WTC11 (cell line): ENCODE results near the gene PDSS2. TPM values are rescaled to one million over a fixed set of nuclear protein-coding genes. Genes with fewer than 3 reads are reported as not detected.

Source experiments
- ATAC-seq: fragments of 200-7000 bp; cut with Tn5 transposase; 2 replicates; pipeline ENCODE4 v1.10.0; 2021; ENCODE audit warnings: mild to moderate bottlenecking, moderate library complexity
- CTCF ChIA-PET: fragments of 300-600 bp; sonication (Branson Sonifier 250); formaldehyde crosslinking; loops from one replicate; lab custom pipeline; 2021; ENCODE audit warnings: antibody characterized with exemption; lab: Charles Lee
- POLR2A ChIA-PET: fragments of 350-600 bp; sonication (Branson Sonifier 250); formaldehyde crosslinking; loops from one replicate; lab custom pipeline; 2021; ENCODE audit warnings: antibody characterized with exemption; lab: Charles Lee
- DNase-seq: peaks from one replicate; pipeline ENCODE4 v3.0.0; 2021; ENCODE audit warnings: low spot score
- H3K27ac Mint-ChIP-seq: 2 replicates; pipeline ENCODE4 v1.8.0; 2021; ENCODE audit warnings: mixed read lengths
- H3K27me3 Mint-ChIP-seq: 2 replicates; pipeline ENCODE4 v1.8.0; 2021; ENCODE audit warnings: low read depth, mild to moderate bottlenecking, moderate library complexity, mixed read lengths
- H3K36me3 Mint-ChIP-seq: 2 replicates; pipeline ENCODE4 v1.8.0; 2021; ENCODE audit warnings: mixed read lengths
- H3K4me1 Mint-ChIP-seq: 2 replicates; pipeline ENCODE4 v1.8.0; 2022; ENCODE audit warnings: mixed read lengths
- H3K4me3 Mint-ChIP-seq: 2 replicates; pipeline ENCODE4 v1.8.0; 2021; ENCODE audit warnings: mild to moderate bottlenecking, moderate library complexity, mixed read lengths
- H3K9me3 Mint-ChIP-seq: 2 replicates; pipeline ENCODE4 v1.8.0; 2021; ENCODE audit warnings: mixed read lengths
- CBFB ChIP-seq: sonication (generic); formaldehyde crosslinking; IDR thresholded peaks from 2 replicates; pipeline ENCODE4 v1.8.1; 2022; ENCODE audit warnings: mild to moderate bottlenecking, low read depth, missing genetic modification reagents
- ELF4 ChIP-seq: sonication (generic); formaldehyde crosslinking; IDR thresholded peaks from 2 replicates; pipeline ENCODE4 v1.8.1; 2022; ENCODE audit warnings: low read depth, mild to moderate bottlenecking, moderate library complexity, missing genetic modification reagents
- FOXJ3 ChIP-seq: sonication (generic); formaldehyde crosslinking; IDR thresholded peaks from 2 replicates; pipeline ENCODE4 v1.9.0; 2021; ENCODE audit warnings: missing genetic modification reagents, mild to moderate bottlenecking, borderline replicate concordance
- GABPB1 ChIP-seq: sonication (generic); formaldehyde crosslinking; IDR thresholded peaks from 2 replicates; pipeline ENCODE4 v1.8.1; 2023; ENCODE audit warnings: mild to moderate bottlenecking, missing genetic modification reagents
- IRF1 ChIP-seq: sonication (generic); formaldehyde crosslinking; IDR thresholded peaks from 2 replicates; pipeline ENCODE4 v1.8.0; 2023; ENCODE audit warnings: missing genetic modification reagents
- JUN ChIP-seq: sonication (generic); formaldehyde crosslinking; IDR thresholded peaks from 2 replicates; pipeline ENCODE4 v1.8.0; 2023; ENCODE audit warnings: mild to moderate bottlenecking, missing genetic modification reagents
- MAX ChIP-seq: sonication (generic); formaldehyde crosslinking; IDR thresholded peaks from 2 replicates; pipeline ENCODE4 v1.8.0; 2022; ENCODE audit warnings: mild to moderate bottlenecking, missing genetic modification reagents
- MXD4 ChIP-seq: fragments of 250-450 bp; sonication (Bioruptor Pico); IDR thresholded peaks from 2 replicates; pipeline ENCODE4 v1.8.0; 2021; ENCODE audit warnings: mild to moderate bottlenecking, moderate library complexity, borderline replicate concordance
- NFE2L1 ChIP-seq: sonication (generic); formaldehyde crosslinking; IDR thresholded peaks from 2 replicates; pipeline ENCODE4 v1.8.1; 2023; ENCODE audit warnings: missing genetic modification reagents
- NFYB ChIP-seq: sonication (generic); formaldehyde crosslinking; conservative IDR thresholded peaks from 2 replicates; pipeline ENCODE4 v1.8.0; 2022; ENCODE audit warnings: low read depth, missing genetic modification reagents
- RELA ChIP-seq: sonication (generic); formaldehyde crosslinking; IDR thresholded peaks from 2 replicates; pipeline ENCODE4 v1.8.1; 2022; ENCODE audit warnings: missing genetic modification reagents, mild to moderate bottlenecking, borderline replicate concordance
- RORB ChIP-seq: fragments of 250-450 bp; sonication (Bioruptor Pico); IDR thresholded peaks from 2 replicates; pipeline ENCODE4 v1.9.0; 2021; ENCODE audit warnings: mild to moderate bottlenecking
- SOX15 ChIP-seq: fragments of 250-450 bp; sonication (Bioruptor Pico); IDR thresholded peaks from 2 replicates; pipeline ENCODE4 v1.9.0; 2021; ENCODE audit warnings: mild to moderate bottlenecking
- TEAD1 ChIP-seq: sonication (generic); formaldehyde crosslinking; IDR thresholded peaks from 2 replicates; pipeline ENCODE4 v1.8.0; 2022; ENCODE audit warnings: mild to moderate bottlenecking, missing genetic modification reagents
- ZBTB21 ChIP-seq: sonication (generic); formaldehyde crosslinking; IDR thresholded peaks from 2 replicates; pipeline ENCODE4 v1.8.1; 2023; ENCODE audit warnings: mild to moderate bottlenecking, missing genetic modification reagents, borderline replicate concordance
- ZNF281 ChIP-seq: sonication (generic); formaldehyde crosslinking; IDR thresholded peaks from 2 replicates; pipeline ENCODE4 v1.8.0; 2023; ENCODE audit warnings: mild to moderate bottlenecking, missing genetic modification reagents
- ZNF396 ChIP-seq: fragments of 250-450 bp; sonication (Bioruptor Pico); IDR thresholded peaks from 2 replicates; pipeline ENCODE4 v1.8.0; 2021; ENCODE audit warnings: mild to moderate bottlenecking, moderate library complexity, borderline replicate concordance
- ZNF416 ChIP-seq: fragments of 250-450 bp; sonication (Bioruptor Pico); IDR thresholded peaks from 2 replicates; pipeline ENCODE4 v1.9.0; 2021; ENCODE audit warnings: mild to moderate bottlenecking, inconsistent platforms
- ZSCAN18 ChIP-seq: fragments of 250-450 bp; sonication (Bioruptor Pico); IDR thresholded peaks from 2 replicates; pipeline ENCODE4 v2.1.2; 2022; ENCODE audit warnings: mild to moderate bottlenecking, moderate library complexity
- total RNA-seq: library from RNA; stranded (reverse); gene quantifications from 3 replicates; pipeline ENCODE4 v1.2.3, GENCODE V29; 2021
- TF ChIP-seq, protein P1 (sequence below): sonication (generic); formaldehyde crosslinking; IDR thresholded peaks from 2 replicates; pipeline ENCODE4 v1.8.1; 2023; ENCODE audit warnings: mild to moderate bottlenecking, missing genetic modification reagents, moderate library complexity
- TF ChIP-seq, protein P2 (sequence below): sonication (generic); formaldehyde crosslinking; IDR thresholded peaks from 2 replicates; pipeline ENCODE4 v1.8.1; 2023; ENCODE audit warnings: mild to moderate bottlenecking, moderate library complexity, missing genetic modification reagents
- TF ChIP-seq, protein P3 (sequence below): sonication (generic); formaldehyde crosslinking; conservative IDR thresholded peaks from 2 replicates; pipeline ENCODE4 v1.8.1; 2022; ENCODE audit warnings: mild to moderate bottlenecking, missing genetic modification reagents
- TF ChIP-seq, protein P4 (sequence below): sonication (generic); formaldehyde crosslinking; IDR thresholded peaks from 2 replicates; pipeline ENCODE4 v1.8.1; 2022; ENCODE audit warnings: mild to moderate bottlenecking, moderate library complexity, missing genetic modification reagents
- TF ChIP-seq, protein P5 (sequence below): sonication (generic); formaldehyde crosslinking; IDR thresholded peaks from 2 replicates; pipeline ENCODE4 v1.8.1; 2023; ENCODE audit warnings: mild to moderate bottlenecking, missing genetic modification reagents, borderline replicate concordance

PDSS2 gene
- total RNA-seq, 1 experiment from 2014 or later, result 18.3 TPM

DNA sequence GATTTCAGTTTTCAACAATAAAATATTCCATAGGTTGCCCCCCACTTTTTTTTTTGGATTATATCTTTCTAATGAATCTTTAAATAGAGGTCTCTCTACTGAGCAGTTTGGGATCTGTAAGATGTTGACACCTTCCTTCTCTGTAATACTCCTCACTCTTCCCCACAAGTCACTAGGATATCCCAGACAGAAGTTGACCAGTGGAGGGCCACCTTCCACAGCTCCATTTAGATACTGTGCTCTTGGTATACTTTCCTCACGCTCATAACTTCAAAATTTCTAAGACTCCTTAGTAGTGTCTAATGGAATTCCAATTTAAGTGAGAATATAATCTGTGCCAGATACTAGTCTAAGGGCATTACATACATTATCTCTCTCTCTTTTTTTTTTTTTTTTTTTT is 185.1 kb downstream of the PDSS2 start:
- POLR2A ChIA-PET, result interaction anchor here (0.7 kb wide), 2 partner anchors 167 to 201 kb away, joined by 4 read pairs; no protein-coding TSS in a partner anchor
- peak overlapping the region; percentile 24; the same call in 1 of the 2 replicates for H3K27ac Mint-ChIP-seq
- no peaks in the 10 kb centered on the region for H3K27me3 Mint-ChIP-seq
- no peaks in the 10 kb centered on the region for H3K9me3 Mint-ChIP-seq
- H3K4me3 Mint-ChIP-seq, result no peak overlapping the region
- TF ChIP-seq, protein P1, sequence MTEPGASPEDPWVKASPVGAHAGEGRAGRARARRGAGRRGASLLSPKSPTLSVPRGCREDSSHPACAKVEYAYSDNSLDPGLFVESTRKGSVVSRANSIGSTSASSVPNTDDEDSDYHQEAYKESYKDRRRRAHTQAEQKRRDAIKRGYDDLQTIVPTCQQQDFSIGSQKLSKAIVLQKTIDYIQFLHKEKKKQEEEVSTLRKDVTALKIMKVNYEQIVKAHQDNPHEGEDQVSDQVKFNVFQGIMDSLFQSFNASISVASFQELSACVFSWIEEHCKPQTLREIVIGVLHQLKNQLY, result no peak
- no peak for TF ChIP-seq NFE2L1 (CRISPR knock-in tag)
- no peak for TF ChIP-seq ZNF396 (CRISPR knock-in tag)
- no peak for TF ChIP-seq ZSCAN18 (CRISPR knock-in tag)
- TF ChIP-seq SOX15, result no peak
- TF ChIP-seq IRF1 (CRISPR knock-in tag), result no peak
- TF ChIP-seq NFYB, result no peak
- TF ChIP-seq, protein P2, sequence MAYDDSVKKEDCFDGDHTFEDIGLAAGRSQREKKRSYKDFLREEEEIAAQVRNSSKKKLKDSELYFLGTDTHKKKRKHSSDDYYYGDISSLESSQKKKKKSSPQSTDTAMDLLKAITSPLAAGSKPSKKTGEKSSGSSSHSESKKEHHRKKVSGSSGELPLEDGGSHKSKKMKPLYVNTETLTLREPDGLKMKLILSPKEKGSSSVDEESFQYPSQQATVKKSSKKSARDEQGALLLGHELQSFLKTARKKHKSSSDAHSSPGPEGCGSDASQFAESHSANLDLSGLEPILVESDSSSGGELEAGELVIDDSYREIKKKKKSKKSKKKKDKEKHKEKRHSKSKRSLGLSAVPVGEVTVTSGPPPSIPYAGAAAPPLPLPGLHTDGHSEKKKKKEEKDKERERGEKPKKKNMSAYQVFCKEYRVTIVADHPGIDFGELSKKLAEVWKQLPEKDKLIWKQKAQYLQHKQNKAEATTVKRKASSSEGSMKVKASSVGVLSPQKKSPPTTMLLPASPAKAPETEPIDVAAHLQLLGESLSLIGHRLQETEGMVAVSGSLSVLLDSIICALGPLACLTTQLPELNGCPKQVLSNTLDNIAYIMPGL (CRISPR knock-in tag), result no peak
- no peak for TF ChIP-seq CBFB (CRISPR knock-in tag)
- TF ChIP-seq RELA, result no peak
- TF ChIP-seq, protein P3, sequence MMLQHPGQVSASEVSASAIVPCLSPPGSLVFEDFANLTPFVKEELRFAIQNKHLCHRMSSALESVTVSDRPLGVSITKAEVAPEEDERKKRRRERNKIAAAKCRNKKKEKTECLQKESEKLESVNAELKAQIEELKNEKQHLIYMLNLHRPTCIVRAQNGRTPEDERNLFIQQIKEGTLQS (CRISPR knock-in tag), result no peak
- no peak for TF ChIP-seq ZNF281 (CRISPR knock-in tag)
- TF ChIP-seq ZBTB21 (CRISPR knock-in tag), result no peak
- no peak for TF ChIP-seq ELF4 (CRISPR knock-in tag)
- peak; percentile 57 for ATAC-seq
- DNase-seq, result no peak
- H3K36me3 Mint-ChIP-seq, result no peaks in the 10 kb centered on the region
- CTCF ChIA-PET, result interaction anchor here (0.7 to 2.1 kb wide), 5 partner anchors 8 to 381 kb away, joined by 3 to 9 read pairs (median 4); no protein-coding TSS in a partner anchor
- H3K4me1 Mint-ChIP-seq, result peaks cover 10% of the 10 kb centered on the region

DNA sequence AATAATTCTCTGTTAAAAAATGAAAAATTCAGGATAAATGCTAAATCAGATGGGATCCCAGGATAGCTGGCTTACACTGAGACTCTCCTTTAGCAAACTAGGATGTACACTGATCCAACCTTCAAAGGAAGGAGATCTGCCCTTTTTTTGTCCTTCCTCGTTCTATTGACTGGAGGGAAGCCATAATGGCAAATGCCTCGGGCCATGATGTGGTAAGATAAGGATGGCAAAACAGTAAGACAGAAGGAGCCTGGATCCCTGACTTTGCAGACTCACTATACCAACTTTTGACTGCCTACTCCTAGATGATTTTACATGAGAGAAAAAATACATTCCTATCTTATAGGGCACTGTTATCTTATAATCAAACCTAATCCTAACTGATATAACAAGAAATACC is 187.1 kb downstream of the PDSS2 start:
- H3K4me1 Mint-ChIP-seq, result peaks cover 10% of the 10 kb centered on the region
- no peak for ATAC-seq
- no peak overlapping the region for H3K4me3 Mint-ChIP-seq
- DNase-seq, result no peak
- H3K27me3 Mint-ChIP-seq, result no peaks in the 10 kb centered on the region
- ChIA-PET POLR2A (no interaction called here), CTCF (no interaction called here)
- H3K9me3 Mint-ChIP-seq, result no peaks in the 10 kb centered on the region
- no peak overlapping the region for H3K27ac Mint-ChIP-seq
- H3K36me3 Mint-ChIP-seq, result no peaks in the 10 kb centered on the region
- no peak for TF ChIP-seq CBFB (CRISPR knock-in tag)
- TF ChIP-seq MAX (CRISPR knock-in tag), result no peak
- no peak for TF ChIP-seq ZNF416 (CRISPR knock-in tag)
- TF ChIP-seq GABPB1, result no peak
- no peak for TF ChIP-seq MXD4 (CRISPR knock-in tag)
- TF ChIP-seq RORB (CRISPR knock-in tag), result no peak
- TF ChIP-seq, protein P4, sequence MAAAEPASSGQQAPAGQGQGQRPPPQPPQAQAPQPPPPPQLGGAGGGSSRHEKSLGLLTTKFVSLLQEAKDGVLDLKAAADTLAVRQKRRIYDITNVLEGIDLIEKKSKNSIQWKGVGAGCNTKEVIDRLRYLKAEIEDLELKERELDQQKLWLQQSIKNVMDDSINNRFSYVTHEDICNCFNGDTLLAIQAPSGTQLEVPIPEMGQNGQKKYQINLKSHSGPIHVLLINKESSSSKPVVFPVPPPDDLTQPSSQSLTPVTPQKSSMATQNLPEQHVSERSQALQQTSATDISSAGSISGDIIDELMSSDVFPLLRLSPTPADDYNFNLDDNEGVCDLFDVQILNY, result no peak
- TF ChIP-seq JUN (CRISPR knock-in tag), result no peak
- TF ChIP-seq, protein P5, sequence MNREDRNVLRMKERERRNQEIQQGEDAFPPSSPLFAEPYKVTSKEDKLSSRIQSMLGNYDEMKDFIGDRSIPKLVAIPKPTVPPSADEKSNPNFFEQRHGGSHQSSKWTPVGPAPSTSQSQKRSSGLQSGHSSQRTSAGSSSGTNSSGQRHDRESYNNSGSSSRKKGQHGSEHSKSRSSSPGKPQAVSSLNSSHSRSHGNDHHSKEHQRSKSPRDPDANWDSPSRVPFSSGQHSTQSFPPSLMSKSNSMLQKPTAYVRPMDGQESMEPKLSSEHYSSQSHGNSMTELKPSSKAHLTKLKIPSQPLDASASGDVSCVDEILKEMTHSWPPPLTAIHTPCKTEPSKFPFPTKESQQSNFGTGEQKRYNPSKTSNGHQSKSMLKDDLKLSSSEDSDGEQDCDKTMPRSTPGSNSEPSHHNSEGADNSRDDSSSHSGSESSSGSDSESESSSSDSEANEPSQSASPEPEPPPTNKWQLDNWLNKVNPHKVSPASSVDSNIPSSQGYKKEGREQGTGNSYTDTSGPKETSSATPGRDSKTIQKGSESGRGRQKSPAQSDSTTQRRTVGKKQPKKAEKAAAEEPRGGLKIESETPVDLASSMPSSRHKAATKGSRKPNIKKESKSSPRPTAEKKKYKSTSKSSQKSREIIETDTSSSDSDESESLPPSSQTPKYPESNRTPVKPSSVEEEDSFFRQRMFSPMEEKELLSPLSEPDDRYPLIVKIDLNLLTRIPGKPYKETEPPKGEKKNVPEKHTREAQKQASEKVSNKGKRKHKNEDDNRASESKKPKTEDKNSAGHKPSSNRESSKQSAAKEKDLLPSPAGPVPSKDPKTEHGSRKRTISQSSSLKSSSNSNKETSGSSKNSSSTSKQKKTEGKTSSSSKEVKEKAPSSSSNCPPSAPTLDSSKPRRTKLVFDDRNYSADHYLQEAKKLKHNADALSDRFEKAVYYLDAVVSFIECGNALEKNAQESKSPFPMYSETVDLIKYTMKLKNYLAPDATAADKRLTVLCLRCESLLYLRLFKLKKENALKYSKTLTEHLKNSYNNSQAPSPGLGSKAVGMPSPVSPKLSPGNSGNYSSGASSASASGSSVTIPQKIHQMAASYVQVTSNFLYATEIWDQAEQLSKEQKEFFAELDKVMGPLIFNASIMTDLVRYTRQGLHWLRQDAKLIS (CRISPR knock-in tag), result no peak
- no peak for TF ChIP-seq FOXJ3 (CRISPR knock-in tag)
- no peak for TF ChIP-seq TEAD1 (CRISPR knock-in tag)
